Measurements from ENCODE around the gene TBC1D9. TPM values are rescaled to one million over a fixed set of nuclear protein-coding genes. Genes with fewer than 3 reads are reported as not detected.

Gene TBC1D9
- total and polyA plus RNA-seq, 2 donors (not counting 1 experiment from before 2014, with no cell fraction given): 48.9 to 235 TPM

- H3K27me3 Mint-ChIP-seq: no peaks in the 10 kb centered on the region
- Histone ChIP-seq H2AFZ (ENCODE audit: insufficient read depth, low read depth, low read length, poor library complexity, severe bottlenecking) (no peak overlapping the region), H3K27me3 (replicated peaks in 1 of 4; ENCODE audit: control extremely low read depth in 1 of 4, control insufficient read depth in 3 of 4, insufficient read depth in 4 of 4, low read length in 3 of 4) (no peaks in the 10 kb centered on the region), H3K4me2 (replicated peaks; ENCODE audit: low read depth, low read length, poor library complexity, severe bottlenecking) (no peak overlapping the region), H3K9ac (ENCODE audit: low read length) (no peak overlapping the region), H3K79me2 (ENCODE audit: control insufficient read depth, insufficient read depth, low read length) (peaks cover 64% of the 10 kb centered on the region), H4K20me1 (ENCODE audit: control insufficient read depth, insufficient read depth, low read length, poor library complexity, severe bottlenecking) (peaks cover 42% of the 10 kb centered on the region), H3K4me3 (ENCODE audit: control extremely low read depth in 1 of 5, extremely low read depth in 1 of 5, insufficient read depth in 1 of 5, low read depth in 2 of 5, low read length in 4 of 5) (no peak overlapping the region), H3K4me1 (ENCODE audit: control insufficient read depth in 2 of 2, insufficient read depth in 2 of 2, low read length in 2 of 2) (peaks cover 11 to 18% of the 10 kb centered on the region in 2 donors), H3K27ac (ENCODE audit: low read length in 2 of 2) (peak overlapping the region in 1 of 2 donors; percentile 7), H3K9me3 (ENCODE audit: control extremely low read depth in 1 of 3, control insufficient read depth in 2 of 3, insufficient read depth in 1 of 3, low read length in 2 of 3) (no peaks in the 10 kb centered on the region), H3K36me3 (replicated peaks in 1 of 2; ENCODE audit: control extremely low read depth in 1 of 2, control insufficient read depth in 1 of 2, extremely low read depth in 1 of 2, insufficient read depth in 2 of 2, low read length in 1 of 2) (peaks cover 0 to 43% of the 10 kb centered on the region in 2 experiments)
- 100% methylated on average over 1 of the region's 1 CpG for WGBS (ENCODE audit: insufficient coverage)
- no peak for DNase-seq
- no peak overlapping the region for H3K4me3 Mint-ChIP-seq
- ChIA-PET POLR2A (no interaction called here), CTCF (no interaction called here)
- TF ChIP-seq, protein P1, sequence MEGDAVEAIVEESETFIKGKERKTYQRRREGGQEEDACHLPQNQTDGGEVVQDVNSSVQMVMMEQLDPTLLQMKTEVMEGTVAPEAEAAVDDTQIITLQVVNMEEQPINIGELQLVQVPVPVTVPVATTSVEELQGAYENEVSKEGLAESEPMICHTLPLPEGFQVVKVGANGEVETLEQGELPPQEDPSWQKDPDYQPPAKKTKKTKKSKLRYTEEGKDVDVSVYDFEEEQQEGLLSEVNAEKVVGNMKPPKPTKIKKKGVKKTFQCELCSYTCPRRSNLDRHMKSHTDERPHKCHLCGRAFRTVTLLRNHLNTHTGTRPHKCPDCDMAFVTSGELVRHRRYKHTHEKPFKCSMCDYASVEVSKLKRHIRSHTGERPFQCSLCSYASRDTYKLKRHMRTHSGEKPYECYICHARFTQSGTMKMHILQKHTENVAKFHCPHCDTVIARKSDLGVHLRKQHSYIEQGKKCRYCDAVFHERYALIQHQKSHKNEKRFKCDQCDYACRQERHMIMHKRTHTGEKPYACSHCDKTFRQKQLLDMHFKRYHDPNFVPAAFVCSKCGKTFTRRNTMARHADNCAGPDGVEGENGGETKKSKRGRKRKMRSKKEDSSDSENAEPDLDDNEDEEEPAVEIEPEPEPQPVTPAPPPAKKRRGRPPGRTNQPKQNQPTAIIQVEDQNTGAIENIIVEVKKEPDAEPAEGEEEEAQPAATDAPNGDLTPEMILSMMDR (IDR thresholded peaks at IDR 0.05): no peak
- TF ChIP-seq EZH2 (IDR thresholded peaks at IDR 0.05; ENCODE audit: borderline replicate concordance, insufficient read depth, low read depth, low read length, poor library complexity, severe bottlenecking): no peak
- H3K27ac Mint-ChIP-seq: peak overlapping the region; percentile 8
- intact Hi-C loops (cut with micrococcal nuclease): loop anchor here (5.0 kb wide), 1 partner anchor 42 kb away; no protein-coding TSS in a partner anchor
- peaks cover 53% of the 10 kb centered on the region for H3K4me1 Mint-ChIP-seq
- ATAC-seq (ENCODE audit: low read depth): no peak
- no peaks in the 10 kb centered on the region for H3K9me3 Mint-ChIP-seq (ENCODE audit: insufficient read depth)
Observed at GRCh38 chr4:140690093-140690492, 66.1 kb downstream of the TBC1D9 start.

DNA sequence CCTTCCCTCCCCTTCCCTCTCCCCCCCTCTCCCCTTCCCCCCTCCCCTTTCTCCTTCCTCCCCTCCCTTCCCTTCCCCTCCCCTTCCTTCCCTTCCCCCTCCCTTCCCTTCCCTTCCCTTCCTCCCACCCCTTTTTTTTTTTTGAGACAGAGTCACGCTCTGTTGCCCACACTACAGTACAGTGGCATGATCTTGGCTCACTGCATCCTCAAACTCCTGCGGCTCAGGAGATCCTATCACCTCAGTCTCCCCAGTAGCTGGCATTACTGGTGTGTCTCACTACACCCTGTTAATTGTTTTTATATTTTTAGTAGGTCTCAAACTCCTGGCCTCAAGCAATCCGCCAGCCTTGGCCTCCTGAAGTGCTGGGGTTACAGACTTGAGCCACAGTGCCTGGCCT is 66.6 kb downstream of the TBC1D9 start:
- H4K20me1 ChIP-seq (ENCODE audit: control insufficient read depth, insufficient read depth, low read length, poor library complexity, severe bottlenecking): peaks cover 38% of the 10 kb centered on the region
- no peak overlapping the region for H3K4me2 ChIP-seq (replicated peaks; ENCODE audit: low read depth, low read length, poor library complexity, severe bottlenecking)
- DNase-seq: no peak
- Mint-ChIP-seq H3K27ac (peak overlapping the region; percentile 8), H3K4me3 (no peak overlapping the region), H3K4me1 (peaks cover 53% of the 10 kb centered on the region), H3K27me3 (no peaks in the 10 kb centered on the region), H3K9me3 (ENCODE audit: insufficient read depth) (no peaks in the 10 kb centered on the region)
- TF ChIP-seq EZH2 (IDR thresholded peaks at IDR 0.05; ENCODE audit: borderline replicate concordance, insufficient read depth, low read depth, low read length, poor library complexity, severe bottlenecking): no peak
- TF ChIP-seq, protein P1 (IDR thresholded peaks at IDR 0.05): no peak
- H3K9ac ChIP-seq (ENCODE audit: low read length): no peak overlapping the region
- ATAC-seq (ENCODE audit: low read depth): no peak
- no peak overlapping the region for H3K4me3 ChIP-seq (ENCODE audit: control extremely low read depth in 1 of 5, extremely low read depth in 1 of 5, insufficient read depth in 1 of 5, low read depth in 2 of 5, low read length in 4 of 5)
- no peaks in the 10 kb centered on the region for H3K9me3 ChIP-seq (ENCODE audit: control extremely low read depth in 1 of 3, control insufficient read depth in 2 of 3, insufficient read depth in 1 of 3, low read length in 2 of 3)
- no peak overlapping the region for H2AFZ ChIP-seq (ENCODE audit: insufficient read depth, low read depth, low read length, poor library complexity, severe bottlenecking)
- H3K36me3 ChIP-seq (replicated peaks in 1 of 2; ENCODE audit: control extremely low read depth in 1 of 2, control insufficient read depth in 1 of 2, extremely low read depth in 1 of 2, insufficient read depth in 2 of 2, low read length in 1 of 2): peaks cover 0 to 46% of the 10 kb centered on the region in 2 experiments
- peaks cover 11 to 18% of the 10 kb centered on the region in 2 donors for H3K4me1 ChIP-seq (ENCODE audit: control insufficient read depth in 2 of 2, insufficient read depth in 2 of 2, low read length in 2 of 2)
- CTCF ChIA-PET: no interaction called here
- POLR2A ChIA-PET: no interaction called here
- peak overlapping the region in 1 of 2 donors; percentile 7 for H3K27ac ChIP-seq (ENCODE audit: low read length in 2 of 2)
- no peaks in the 10 kb centered on the region for H3K27me3 ChIP-seq (replicated peaks in 1 of 4; ENCODE audit: control extremely low read depth in 1 of 4, control insufficient read depth in 3 of 4, insufficient read depth in 4 of 4, low read length in 3 of 4)
- H3K79me2 ChIP-seq (ENCODE audit: control insufficient read depth, insufficient read depth, low read length): peaks cover 60% of the 10 kb centered on the region
- WGBS (ENCODE audit: insufficient coverage): no CpG with 5 or more reads among the region's 3 CpGs
- intact Hi-C loops (cut with micrococcal nuclease): loop anchor here (5.0 kb wide), 1 partner anchor 43 kb away; no protein-coding TSS in a partner anchor

Data from B cell (primary cell).